HG03097 (cell line): Measurements from ENCODE around the gene ECM1.

ENCODE experiments used
- ATAC-seq: cut with Tn5 transposase; IDR thresholded peaks from one replicate; pipeline ENCODE4 v1.9.1; 2021; ENCODE audit not compliant: unreplicated experiment, low FRiP score

ECM1 gene

DNA sequence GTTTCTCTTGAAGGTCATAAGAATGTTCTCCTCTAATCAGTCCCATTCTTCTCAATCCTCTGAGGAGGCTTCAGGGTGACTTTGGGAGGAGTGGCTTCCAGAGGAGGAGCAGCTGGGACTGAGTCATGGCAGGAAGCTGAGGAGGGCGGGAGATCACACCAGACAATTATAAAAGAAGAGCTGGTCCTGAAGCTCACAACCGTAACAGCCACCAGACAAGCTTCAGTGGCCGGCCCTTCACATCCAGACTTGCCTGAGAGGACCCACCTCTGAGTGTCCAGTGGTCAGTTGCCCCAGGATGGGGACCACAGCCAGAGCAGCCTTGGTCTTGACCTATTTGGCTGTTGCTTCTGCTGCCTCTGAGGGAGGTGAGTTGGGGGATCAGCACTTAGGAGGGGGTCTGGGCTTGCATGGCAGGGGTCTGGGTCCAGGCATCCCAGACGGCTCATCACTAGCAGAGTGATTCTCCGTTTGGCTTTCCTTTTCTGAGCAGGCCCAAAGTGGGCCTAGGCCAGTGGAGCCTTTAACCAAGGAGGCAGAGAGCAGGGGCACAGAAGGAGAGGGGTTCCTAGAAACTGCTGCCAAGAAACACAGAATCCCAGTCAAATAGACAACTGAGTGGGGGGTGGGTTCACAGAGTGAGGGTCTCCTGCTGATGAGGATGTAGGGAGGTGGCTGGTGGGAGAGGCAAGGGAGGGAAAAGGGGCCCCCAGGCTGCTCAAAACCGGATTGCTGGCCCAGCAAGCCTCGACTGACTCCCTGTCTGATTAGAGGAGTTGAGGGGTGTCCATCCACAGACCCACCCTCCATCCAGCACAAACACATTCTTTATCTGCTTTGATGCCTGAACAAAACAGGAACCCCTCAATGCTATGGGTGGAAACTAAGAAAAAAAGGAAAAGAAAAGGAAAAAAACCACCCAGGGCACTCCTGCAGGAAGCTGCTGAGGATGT is at the start of gene ECM1:
Gene ECM1, plus strand, starts transcription at position 198 of the 953 bp plus-strand sequence. Its CDS starts 101 bp downstream, at position 299.
- ATAC-seq = no peak

DNA sequence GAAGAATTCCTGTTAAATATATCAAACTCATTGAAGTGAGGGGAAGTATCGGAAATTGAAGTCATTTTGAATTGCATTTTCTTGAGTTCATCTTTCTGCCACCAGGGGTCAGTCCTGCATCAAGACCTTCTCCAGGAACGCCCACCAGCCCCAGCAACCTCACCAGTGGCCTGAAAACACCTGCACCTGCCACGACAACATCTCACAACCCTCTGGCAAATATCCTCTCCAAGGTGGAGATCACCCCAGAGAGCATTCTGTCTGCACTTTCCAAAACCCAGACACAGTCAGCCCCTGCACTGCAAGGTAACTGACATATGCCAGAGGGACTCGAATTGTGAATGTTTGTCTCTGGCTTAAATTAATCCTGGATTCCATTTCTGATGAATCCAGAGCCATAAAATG is 43.5 kb upstream of the ECM1 start:
- ATAC-seq = no peak

DNA sequence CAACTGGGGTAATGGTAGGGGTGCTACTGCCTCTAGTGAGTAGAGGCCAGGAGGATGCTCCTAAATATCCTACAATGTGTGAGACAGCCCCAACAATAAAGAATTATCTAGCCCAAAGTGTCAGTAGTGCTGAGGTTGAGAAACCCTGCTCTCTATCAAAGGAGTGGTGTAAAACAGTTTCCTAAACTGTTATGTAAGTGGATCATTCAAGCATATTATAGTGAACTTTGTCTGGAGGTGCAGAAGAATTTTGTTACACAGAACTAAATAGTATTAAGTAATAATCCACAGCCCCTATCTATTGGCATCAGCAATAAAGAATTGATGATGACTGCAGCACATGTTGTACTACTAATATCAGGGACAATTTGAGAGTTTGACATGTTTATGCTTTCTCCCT is 40.9 kb upstream of the ECM1 start:
- ATAC-seq = no peak

DNA sequence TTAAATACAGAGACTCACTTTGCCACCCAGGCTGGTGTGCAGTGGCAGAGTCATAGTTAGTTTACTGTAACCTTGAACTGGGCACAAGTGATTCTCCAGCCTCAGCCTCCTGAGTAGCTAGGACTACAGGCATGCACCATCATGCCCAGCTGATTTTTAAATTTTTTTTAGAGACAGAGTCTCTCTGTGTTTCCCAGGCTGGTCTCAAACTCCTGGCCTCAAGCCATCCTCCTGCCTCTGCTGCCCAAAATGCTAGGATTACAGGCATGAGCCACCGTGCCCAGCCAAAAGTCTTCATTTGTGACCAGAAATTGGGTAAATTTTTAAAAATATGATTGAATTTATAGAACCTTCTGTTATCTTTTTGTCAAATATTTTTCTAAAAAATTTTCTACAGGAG is 38.6 kb upstream of the ECM1 start:
- ATAC-seq = no peak

DNA sequence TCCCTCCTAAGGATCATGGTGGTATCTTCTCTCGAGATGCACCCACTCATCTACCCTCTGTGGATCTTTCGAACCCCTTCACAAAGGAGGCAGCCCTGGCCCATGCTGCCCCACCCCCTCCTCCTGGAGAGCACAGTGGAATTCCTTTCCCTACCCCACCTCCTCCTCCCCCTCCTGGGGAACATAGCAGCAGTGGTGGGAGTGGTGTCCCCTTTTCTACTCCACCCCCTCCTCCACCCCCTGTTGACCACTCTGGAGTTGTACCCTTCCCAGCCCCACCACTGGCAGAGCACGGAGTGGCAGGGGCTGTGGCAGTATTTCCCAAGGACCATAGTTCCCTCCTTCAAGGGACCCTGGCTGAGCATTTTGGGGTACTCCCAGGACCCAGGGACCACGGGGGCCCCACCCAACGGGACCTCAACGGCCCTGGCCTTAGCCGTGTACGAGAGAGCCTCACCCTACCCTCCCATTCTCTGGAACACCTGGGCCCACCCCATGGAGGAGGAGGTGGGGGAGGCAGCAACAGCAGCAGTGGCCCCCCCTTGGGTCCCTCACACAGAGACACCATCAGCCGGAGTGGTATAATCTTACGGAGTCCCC is 35.2 kb upstream of the ECM1 start:
- ATAC-seq = no peak

DNA sequence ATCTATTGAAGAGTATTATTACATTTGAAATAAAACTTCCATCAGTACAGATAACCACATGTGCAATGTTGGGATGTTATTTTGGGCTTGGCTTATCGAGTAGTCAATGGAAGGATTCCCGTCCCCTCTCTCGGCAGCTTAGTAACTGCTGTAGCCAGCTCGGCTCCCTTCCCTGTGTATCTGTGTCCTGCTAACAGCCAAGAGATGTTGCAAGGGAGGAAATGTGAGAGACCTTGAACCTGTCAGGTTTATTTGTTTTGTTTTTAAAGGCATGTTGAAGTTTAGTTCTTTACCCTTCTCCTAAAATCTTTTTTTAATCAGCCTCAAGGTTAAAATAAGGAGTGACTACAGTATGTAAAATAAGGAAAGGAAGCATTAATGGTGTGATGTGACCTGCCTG is 34.2 kb upstream of the ECM1 start:
- ATAC-seq = no peak

DNA sequence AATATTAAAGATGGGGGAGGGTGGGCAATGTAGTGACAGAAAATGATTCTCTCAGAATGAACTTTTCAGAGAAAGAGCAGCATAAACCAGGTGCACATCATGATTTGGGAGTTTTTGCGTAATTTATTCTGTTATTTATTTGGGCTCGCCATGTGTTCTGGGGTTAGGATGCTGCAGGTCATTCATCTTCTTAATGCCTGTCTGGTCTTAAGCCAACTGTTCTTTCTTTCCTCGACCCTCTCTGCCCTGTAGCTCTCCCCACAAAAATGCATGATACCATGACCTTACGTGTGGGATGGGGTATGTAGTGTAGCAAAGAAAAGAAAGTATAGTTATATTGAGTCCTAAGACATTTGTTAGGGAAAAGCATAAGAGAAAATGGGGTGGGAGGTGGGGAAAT is 33.0 kb upstream of the ECM1 start:
- no peak for ATAC-seq

DNA sequence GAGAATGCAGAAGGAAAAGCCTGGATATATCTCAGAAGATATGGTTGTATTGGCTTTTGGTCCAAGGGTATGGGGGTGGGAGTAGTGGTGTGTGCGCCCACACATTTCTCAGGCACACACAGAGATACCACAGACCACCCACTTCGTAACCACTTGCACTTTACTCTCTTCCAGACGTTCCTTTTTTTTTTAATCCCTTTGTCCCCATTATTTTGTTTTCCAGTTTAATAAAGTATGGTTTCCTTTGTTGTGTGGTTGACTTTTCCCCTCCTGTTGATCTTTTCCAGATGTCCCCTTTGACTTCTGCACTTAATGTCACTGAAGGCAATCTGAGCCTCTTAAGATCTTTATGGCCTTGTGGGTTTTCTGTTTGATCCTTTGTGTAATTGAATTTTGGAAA is 31.2 kb upstream of the ECM1 start:
- ATAC-seq = no peak

DNA sequence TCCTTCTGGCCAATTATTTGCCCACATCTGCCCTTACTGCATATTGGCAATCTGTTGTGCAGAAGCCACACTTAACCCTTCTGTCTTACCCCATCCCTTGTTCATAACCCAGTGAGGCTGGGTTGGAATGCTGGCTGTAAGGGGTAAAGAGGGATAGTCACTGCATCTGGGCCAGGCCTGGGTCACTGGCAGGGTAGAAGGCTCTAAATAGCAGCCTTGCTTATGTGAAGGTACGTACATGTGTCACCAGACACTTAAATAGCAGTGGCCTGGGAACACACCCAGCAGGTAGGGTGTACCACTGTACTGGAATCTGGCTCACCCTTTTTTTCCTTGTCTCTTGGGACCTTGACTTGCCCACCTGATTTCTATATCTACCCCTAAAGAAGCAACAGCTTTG is 30.6 kb upstream of the ECM1 start:
- no peak for ATAC-seq

DNA sequence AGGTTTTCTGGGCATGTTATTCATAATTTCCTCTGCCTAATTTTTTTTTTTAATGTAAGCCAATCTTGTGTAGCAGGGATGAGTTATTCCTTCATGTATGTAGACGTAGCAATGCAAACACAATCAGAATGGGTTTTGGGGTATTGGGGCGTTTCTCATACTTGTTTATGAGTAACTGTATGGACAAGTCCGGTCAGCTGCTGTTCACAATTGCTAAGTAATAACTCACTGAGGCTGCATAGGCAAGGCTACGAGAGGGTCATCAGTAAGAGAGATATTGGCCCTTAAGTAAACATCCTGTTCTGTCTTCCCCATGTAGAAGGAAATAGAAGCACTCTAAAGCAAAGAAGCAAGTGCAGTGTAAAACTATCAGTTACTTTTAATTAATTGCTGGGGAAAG is 30.2 kb upstream of the ECM1 start:
- no peak for ATAC-seq

DNA sequence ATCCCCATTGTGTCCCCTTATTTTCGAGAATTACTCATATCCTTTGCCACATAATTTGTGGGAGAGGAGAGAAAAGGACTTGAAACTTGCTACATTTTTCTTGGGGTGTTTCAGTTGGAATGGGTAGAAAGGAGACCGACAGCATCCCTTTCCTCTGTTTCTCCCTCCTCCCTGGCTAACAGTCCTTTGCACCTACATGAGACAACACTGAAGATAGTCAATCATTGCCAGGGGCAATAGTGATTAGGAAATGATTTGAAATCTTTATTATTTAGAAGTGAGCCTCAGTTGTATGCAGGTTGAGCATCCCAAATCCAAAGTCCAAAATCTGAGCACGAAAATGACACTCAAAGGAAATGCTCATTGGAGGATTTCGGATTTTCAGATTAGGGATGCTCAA is 28.5 kb upstream of the ECM1 start:
- ATAC-seq = no peak

DNA sequence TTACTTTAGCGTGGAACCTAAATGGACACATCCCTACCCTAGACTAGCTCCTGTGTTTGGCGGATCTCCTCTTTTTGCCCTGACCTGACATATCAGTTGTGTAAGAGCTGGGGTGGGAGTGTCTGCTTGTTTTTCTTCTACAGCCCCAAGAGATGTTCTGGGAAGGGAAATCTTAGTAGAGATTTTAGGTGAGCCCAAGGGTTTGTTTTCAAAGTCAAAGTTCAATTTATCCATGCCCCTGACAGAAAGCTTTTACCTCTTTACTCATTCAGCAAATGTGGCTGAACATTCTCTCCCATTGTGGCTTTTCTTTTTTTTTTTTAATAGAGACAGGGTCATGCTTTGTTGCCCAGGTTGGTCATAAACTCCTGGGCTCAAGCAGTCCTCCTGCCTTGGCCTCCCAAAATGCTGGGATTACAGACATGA is 28.0 kb upstream of the ECM1 start:
- no peak for ATAC-seq

DNA sequence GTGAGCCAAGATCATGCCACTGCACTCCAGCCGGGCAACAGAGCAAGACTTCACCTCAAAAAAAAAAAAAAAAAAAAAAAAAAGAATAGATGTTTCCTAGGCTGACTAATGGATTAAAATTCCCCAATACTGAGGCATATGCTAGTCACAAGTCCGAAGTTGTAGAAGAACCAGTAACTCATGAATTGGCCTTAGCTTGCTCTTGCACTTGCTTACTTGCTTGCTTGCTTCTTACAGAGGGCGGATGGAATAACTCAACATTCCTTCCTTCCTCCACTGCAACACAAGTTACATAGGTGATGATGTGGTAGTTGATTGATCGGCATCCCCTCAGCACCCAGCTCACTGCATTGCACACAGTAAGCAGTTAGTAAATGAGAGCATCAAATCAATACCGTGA is 23.5 kb upstream of the ECM1 start:
- ATAC-seq = no peak

DNA sequence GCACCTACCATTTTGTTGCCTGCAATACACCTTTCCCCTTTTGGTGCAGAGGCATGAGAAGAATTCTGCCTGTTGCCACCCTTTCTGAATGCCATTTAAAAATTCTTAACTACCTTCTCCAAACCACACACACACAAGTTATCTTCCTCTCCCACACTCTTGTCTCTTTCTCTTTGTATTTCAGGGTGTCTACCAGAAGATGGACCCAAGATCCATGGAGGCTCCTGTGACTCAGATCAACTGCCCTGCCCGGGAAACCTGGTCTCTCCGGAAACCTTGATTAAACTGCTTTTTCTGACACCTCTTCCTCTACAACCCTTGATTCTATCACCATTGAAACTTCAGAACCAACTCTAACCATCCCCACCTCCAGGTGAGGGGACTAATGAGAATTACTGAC is 23.0 kb upstream of the ECM1 start:
- no peak for ATAC-seq

DNA sequence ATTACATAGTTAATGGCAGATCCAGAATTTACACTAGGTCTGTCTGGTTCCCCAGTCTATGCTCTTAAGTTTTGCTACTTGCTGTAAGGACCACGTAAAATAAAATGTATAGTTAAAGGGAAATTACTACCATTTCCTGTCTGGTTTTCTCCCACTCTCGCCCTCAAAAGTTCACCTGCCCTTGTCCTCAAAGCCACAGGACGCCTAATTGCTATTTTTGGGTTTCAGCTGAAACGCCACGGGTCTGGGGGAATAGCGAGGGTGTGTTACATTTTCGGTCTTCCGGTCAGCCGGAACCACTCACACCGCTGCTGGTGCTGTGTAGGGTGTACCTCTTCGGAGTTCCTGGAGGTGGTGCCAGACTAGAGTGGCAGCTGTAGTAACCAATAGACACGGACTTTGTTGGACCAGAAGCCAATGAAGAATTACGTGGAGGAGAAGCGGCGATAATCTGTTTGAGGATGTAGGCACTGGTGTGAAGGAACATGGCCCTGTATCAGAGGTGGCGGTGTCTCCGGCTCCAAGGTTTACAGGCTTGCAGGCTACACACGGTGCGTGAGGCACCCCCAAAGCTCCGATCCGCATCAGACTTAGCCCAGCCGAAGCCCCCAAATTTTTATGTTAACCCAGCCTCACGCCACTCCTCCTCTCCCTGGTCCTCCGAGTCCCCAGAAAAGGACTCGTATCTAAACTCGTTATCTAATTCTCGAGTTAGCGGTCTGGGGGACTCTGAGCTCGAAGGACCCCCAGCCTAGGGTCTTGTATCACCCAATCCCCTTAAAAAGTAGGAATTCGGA is 20.7 kb upstream of the ECM1 start, which contains the start of gene TARS2:
Gene TARS2, plus strand, starts transcription at position 454 of the 797 bp plus-strand sequence. Its CDS starts 32 bp downstream, at position 486.
- ATAC-seq = peak; percentile 97

DNA sequence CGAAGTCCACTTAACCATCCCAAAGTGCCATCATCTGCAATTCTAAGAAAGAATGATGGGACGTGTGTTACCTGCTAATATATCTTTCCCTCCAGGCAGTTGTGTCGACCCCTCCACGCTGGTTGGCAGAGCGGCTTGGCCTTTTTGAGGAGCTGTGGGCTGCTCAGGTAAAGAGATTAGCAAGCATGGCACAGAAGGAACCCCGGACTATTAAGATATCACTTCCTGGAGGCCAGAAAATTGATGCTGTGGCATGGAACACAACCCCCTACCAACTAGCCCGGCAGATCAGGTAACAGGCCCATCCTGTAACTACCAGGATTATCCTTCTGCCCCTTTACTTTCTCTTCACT is 20.2 kb upstream of the ECM1 start:
- ATAC-seq = no peak

DNA sequence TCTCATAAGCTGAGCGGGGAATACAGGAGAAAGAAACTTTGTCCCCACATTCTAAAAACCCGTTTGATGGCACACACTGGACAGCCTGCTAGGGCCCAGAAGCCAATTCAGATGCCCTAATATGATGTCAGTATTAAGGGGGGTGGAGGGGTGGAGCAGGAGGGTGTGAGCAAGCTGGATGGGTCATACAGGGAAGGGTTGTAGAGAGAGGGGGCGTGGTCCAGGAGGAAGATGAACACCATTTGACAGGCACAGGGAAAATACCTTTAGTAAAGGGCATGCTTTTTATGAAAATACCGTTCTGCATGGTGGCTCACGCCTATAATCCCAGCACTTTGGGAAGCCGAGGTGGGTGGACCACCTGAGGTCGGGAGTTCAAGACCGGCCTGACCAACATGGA is 14.7 kb upstream of the ECM1 start:
- no peak for ATAC-seq

DNA sequence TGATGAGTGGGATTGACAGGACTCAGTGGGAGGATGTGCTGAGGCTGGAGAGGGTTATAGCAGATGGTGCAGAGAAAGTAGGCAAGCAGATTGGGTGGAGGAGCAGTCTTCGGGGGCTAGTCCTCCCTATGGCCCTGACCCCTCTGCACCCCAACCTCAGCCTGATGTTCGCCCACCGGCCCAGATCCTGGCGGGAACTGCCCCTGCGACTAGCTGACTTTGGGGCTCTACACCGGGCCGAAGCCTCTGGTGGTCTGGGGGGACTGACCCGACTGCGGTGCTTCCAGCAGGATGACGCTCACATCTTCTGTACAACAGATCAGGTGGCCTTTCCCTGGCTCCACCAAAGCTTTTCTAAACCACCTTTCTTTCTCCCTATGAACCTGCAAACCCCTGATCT is 9.6 kb upstream of the ECM1 start:
- no peak for ATAC-seq

DNA sequence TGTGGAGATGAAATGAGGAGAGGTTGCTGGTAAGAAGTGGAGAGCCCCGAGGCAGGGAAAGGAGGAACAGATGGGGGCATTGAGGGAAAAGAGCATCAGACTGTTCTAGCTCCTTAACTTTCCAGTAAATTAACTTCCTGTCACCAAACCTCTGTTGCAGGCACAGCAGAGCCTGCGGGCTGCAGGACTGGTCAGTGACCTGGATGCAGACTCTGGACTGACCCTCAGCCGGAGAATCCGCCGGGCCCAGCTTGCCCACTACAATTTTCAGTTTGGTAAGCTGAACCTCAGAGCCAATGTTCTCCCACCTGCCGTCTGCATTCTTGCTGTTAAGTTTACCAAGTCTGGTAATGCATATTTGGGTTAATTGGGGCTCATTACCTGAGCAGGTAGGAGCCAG is 2.5 kb upstream of the ECM1 start:
- ATAC-seq = no peak

DNA sequence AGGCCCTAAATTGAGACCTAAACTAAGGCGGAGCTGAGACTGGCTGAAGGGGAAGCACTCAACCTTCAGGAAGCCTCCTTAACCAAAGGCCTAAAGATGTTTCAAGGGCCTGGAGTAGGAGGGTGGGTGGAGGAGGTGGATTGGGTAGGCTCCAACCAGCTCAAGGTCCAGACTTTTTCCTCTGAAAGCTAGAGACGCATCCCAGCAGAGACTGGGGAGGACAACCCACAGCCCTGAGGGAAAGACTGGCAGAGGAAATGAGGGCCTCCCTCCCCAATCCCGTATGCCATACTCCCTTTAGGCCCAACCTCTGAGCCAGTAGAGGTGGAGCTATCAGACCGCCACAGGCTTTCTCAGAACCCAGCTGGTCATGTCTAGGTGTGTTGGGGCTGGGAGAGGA is 1.1 kb downstream of the ECM1 start:
- no peak for ATAC-seq

DNA sequence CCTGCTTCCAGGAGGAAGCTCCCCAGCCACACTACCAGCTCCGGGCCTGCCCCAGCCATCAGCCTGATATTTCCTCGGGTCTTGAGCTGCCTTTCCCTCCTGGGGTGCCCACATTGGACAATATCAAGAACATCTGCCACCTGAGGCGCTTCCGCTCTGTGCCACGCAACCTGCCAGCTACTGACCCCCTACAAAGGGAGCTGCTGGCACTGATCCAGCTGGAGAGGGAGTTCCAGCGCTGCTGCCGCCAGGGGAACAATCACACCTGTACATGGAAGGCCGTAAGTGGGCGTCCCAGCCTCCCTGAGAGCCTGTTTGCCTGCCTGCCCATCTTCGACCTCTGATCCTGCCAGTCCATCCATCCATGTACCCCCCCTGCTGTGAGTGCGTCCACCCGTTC is 3.6 kb downstream of the ECM1 start:
- ATAC-seq = no peak
